ENCODE measurements around the gene IKBKG.
"Not testable (repeated sequence)": the region's sequence is repeated elsewhere in the genome, so short reads cannot be mapped to it uniquely, and the experiment has no call there.

The IKBKG gene

DNA sequence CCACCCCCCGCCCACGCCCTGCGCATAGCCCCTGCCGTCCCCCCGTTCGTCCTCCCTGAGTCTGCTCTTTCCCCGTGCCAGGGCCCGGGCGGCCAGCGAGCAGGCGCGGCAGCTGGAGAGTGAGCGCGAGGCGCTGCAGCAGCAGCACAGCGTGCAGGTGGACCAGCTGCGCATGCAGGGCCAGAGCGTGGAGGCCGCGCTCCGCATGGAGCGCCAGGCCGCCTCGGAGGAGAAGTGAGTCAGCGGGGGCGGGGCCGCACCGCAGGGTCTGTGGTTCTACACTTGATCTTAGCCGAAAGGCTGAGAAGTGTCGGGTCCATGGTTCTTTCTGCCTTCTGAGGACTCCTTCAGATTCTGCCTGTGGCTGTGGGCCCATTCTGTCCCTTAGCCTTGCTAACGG lies 12.9 kb downstream of the IKBKG start:
- not testable (repeated sequence) for DNase-seq

DNA sequence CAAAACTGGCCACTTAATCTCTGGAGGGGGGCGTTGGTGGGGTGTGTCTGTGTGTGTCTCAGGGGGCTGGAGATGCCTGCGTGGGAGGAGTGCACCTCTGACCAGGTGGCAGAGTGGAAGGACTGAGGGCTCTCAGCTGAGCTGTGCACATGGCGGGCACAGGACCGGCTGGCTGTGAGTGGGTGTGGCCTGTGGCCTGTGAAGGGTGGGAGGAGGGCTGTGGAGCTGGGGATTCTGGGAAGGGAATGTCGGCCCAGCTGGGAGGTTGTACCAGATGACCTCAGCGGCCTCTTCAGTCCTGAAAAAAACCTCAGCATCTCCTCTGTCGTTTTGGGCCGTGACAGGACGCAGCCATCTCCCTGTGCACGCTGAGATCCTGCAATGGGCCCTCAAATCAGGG lies 14.9 kb downstream of the IKBKG start:
- not testable (repeated sequence) for DNase-seq

DNA sequence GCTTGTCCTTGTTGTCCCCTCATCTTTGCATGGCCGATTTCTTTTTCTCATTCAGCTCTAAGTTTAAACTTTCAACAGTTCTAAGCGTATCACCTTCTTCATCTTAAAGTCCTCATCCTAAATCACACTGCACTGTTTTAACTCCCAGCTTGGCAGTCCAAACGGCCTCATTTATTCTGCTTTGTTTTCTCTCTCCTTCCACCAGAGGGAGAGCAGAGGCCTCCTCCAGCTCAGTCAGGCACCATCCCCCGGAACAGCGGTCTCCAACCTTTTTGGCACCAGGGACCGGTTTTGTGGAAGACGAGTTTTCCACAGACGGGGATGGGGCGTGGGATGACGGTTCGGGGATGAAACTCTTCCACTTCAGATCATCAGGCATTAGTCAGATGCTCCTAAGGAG lies 22.9 kb downstream of the IKBKG start:
- not testable (repeated sequence) for DNase-seq

DNA sequence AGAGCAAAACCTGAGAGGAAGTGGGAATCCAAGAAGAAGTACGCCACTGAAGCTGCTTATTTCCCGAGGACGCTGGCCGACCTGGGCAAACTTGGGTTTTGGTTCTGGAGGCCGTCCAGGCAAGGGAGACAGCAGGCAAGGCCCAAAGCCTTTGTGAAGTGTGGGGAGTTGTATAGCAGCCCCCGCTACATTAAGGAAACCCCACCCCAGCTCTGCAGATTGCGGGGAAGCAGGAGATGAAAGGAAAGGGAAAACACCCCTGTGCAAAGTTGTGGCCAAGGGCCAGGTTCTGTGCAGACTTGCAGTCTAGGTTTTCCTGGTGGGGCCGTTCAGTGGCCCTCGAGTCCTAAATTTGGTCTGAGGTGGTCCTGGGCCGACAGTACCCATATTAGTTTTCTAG lies 25.6 kb downstream of the IKBKG start:
- not testable (repeated sequence) for DNase-seq

DNA sequence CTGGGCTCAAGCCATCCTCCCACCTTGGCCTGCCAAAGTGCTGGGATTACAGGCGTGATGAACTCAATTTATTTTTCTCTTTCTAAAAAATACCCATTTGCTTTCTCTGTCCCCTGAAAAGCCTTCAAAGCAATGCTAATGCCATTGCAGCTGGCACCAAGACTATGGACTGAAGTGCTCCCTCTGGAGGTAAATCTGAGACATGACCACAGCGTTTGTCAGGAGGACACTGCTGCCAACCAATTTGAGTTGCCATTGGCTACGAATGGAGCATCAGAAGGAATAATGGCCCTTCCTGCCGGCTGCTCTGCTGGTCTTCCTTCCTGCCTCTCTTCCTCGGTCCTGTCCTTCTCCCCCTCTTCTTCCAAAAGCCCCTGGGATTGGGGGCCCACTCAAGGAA lies 27.7 kb downstream of the IKBKG start:
- not testable (repeated sequence) for DNase-seq

DNA sequence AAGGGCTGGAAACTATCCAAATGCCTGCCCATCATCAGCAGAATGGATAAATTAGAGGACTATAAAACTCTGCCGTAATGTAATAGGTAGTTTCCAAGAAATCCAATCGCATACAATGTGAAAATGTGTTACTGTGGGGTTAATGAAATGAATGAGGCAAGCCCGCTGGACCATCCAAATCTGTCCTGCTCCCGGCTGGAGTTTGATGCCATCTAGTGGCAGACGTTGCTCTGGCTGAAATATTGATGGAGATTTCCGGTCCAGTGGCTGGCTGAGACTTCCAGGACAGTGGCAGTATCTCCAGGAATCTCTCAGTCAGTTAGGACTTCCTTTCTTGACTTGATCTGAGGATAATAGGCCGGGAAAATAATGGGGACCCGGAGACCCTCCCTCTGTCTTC lies 35.6 kb downstream of the IKBKG start:
- not testable (repeated sequence) for DNase-seq

GRCh38 chrX:154584585-154585183 lies 37.3 kb downstream of the IKBKG start, which contains the start of gene CTAG1A:
CTAG1A (plus strand) TSS chrX:154585133; CDS start chrX:154585207, 74 bp downstream.
- not testable (repeated sequence) for DNase-seq

GRCh38 chrX:154590415-154590814 lies 43.0 kb downstream of the IKBKG start:
- DNase-seq, result not testable (repeated sequence)

DNA sequence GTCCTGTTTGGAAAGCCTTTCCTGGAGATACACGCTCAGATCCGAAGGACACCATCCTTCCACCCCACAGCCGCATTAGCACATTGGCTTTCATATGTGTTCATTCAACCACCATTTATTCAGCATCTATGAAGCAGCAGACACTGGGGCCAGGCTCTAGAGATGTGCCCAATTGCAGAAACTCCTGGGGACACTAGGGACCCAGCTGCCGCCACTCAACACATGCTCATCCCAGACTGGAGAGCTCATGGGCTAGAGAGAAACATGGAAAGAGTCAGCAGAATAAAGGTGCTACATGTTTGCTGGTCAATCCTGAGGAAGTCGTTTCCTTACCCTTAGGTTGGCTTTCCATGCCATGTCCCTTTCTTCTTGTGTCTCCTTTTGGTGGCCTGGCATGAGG lies 45.1 kb downstream of the IKBKG start:
- DNase-seq, result no peak

GRCh38 chrX:154593201-154593600 lies 45.8 kb downstream of the IKBKG start:
- DNase-seq, result no peak

DNA sequence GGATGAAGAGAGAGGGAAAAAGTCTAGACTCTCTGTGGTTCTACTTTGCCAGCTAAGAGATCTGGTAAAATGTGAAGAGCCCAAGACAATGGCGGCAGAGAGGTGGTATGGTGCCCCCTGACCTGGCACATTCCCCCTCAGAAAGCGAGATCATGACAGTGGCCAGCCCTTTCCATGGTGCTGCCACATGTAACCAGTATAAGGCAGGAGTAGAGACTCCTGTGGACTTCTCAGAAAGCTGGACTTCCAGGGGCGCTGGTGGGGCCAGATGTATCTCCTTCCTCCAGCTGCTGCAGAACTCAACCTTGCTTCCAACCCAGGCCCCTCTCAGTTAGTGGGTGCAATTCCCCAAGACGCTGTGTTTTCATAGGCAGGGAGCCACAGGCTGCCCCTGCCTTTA lies 47.1 kb downstream of the IKBKG start:
- DNase-seq, result no peak

DNA sequence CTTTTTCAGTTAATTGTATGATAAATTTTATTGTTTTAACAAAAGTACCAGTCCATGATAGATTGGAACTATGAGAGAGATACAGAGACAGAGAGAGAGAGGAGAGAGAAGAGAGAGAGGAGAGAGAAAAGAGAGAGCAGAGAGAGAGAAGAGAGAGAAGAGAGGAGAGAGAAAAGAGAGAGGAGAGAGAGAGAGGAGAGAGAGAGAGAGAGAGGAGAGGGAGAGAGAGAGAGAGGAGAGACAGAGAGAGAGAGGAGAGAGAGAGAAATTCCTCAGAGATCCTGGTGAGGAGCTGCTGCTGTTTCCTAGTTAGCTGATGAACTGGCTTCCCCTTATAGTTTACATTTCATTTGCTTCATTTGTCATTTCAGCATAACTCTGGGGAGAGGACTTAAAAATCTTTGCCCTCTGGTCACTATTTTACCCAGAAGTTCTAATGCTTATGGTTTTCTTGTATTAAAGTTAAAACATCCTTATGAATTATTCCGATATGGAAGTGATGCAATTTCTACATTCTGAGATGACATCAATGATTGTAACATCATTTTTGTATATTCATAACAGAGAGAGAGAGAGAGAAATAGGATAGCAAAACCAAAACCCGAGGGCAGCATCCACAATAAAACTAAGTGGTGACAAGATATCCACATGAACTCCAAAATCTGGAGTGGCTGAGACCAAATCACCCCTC lies 48.3 kb downstream of the IKBKG start:
- DNase-seq, result no peak

GRCh38 chrX:154596290-154596929 lies 49.0 kb downstream of the IKBKG start:
- DNase-seq, result no peak

GRCh38 chrX:154597221-154597620 lies 49.8 kb downstream of the IKBKG start:
- no peak for DNase-seq

DNA sequence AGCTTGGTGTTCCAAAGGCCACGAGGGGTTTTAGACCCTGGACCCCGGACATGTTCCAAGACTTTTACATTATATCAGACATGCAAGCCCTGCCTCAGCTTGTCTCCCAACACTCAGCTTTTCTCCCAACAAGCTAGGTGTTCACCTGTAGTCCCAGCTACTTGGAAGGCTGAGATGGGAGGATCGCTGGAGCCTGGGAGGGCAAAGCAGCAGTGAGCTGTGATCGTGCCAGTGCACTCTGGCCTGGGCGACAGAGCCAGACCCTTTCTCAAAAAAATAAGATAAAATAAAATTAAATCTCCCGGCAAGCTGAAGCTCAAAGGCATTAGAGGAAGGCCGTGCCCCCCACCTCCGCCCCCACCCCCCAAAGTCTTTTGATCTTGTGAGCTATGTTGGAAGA lies 51.2 kb downstream of the IKBKG start:
- DNase-seq, result no peak

GRCh38 chrX:154599531-154599930 lies 52.1 kb downstream of the IKBKG start:
- no peak for DNase-seq

- DNase-seq, result no peak
These were observed 53.4 kb downstream of the IKBKG start for GRCh38 chrX:154600759-154601374.

DNA sequence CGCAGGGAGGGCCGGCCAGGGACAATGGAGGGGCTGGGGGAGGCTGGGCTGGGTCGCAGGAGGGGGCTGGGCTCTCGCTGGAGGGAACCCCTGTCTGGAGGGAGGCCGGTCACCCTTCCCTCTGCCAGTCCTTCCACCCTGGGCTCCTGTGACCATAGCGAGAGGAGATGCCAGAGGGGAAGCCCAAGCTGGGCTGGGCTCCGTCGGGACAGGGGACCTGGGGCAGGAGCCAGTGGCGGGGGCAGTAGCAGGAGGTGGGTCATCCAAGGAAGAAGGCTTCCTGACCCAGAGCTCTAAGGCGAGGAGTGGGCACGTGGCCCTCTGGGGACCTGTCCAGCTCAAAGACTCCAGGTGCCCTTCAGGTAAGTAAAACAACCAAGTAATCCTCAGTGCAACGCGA lies 54.8 kb downstream of the IKBKG start:
- no peak for DNase-seq

DNA sequence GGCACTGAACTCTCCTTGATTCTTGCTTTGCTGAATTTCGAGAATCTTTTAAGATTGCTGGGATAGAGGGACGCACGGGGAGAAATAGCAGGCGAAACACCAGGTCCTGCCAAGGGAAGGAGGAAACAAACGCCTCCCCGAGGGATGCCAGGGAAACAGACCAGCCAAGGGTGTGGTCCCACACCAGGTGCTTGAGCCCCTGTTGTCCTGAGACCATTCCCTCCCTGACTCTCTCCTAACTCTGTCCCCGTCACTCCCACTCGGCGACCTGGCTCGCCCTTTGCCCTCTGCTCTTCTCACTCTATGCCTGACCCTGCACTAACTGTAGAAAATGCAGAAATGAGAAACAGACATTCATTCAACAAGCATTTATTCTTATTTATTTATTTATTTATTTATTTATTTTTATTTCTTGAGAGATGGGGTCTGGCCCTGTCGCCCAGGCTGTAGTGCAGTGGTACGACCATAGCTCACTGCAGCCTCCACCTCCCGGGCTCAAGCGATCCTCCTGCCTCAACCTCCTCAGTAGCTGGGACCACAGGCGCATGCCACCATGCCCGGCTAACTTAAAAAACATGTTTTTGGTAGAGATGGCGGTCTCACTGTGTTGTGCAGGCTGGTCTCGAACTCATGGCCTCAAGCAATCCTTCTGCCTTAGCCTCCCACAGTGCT lies 55.5 kb downstream of the IKBKG start:
- DNase-seq, result no peak

- no peak for DNase-seq
These were observed 56.3 kb downstream of the IKBKG start for GRCh38 chrX:154603438-154604430.

DNA sequence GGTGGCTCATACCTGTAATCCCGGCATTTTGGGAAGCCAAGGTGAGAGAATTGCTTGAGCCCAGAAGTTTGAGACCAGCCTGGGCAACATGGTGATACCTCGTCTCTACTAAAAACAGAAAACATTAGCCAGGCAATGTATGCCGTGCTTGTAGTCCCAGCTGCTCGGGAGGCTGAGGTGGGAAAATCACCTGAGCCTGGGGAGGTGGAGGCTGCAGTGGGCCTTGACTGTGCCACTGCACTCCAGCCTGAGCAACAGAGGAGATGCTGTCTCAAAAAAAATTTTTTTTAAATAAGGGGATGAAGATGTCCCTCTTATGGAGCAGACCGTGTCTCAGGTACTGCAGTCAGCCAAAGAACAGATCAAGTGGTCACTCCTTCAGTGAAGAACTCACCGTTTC lies 58.1 kb downstream of the IKBKG start:
- no peak for DNase-seq

DNA sequence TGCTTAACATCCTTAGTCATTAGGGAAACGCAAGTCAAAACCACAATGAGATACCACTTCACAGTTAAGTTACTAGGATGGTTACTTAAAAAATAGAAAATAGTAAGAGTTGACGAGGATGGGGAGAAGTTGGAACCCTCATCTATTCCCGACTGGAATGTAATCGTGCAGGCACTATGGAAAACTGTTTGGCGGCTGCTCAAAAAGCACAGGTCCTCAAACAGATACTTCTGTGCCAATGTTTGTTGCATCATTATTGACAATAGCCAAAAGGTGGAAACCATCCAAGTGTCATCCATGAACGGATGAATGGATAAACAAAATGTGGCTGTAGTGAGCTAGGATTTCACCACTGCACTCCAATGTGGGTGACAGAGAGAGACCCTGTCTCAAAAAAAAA lies 60.0 kb downstream of the IKBKG start:
- no peak for DNase-seq
